RWPE2 (cell line): ENCODE data around the gene ZBTB46.

Experiments used
- ATAC-seq: fragments of 200-7000 bp; cut with Tn5 transposase; 3 replicates; pipeline ENCODE4 v1.9.1; 2021; ENCODE audit warnings: low read depth
- DNase-seq: peaks from one replicate; pipeline ENCODE4 v3.0.0-alpha.2; 2020; ENCODE audit warnings: low spot score
- H3K27ac ChIP-seq: fragments of 450-650 bp; 2 replicates; pipeline ENCODE4 v1.5.1; 2017; ENCODE audit warnings: mild to moderate bottlenecking; ENCODE audit not compliant: poor library complexity, severe bottlenecking
- H3K27me3 ChIP-seq: fragments of 250-450 bp; sonication (Bioruptor Pico); 2 replicates; pipeline ENCODE4 v1.5.1; 2021; ENCODE audit warnings: mild to moderate bottlenecking, moderate library complexity; ENCODE audit not compliant: insufficient read depth, poor library complexity, severe bottlenecking
- H3K36me3 ChIP-seq: fragments of 250-450 bp; sonication (Bioruptor Pico); 2 replicates; pipeline ENCODE4 v1.5.1; 2020; ENCODE audit warnings: low read depth, mild to moderate bottlenecking, moderate library complexity
- H3K4me1 ChIP-seq: fragments of 250-450 bp; sonication (Bioruptor Pico); 2 replicates; pipeline ENCODE4 v1.5.1; 2021; ENCODE audit warnings: mild to moderate bottlenecking, moderate library complexity; ENCODE audit not compliant: insufficient read depth, poor library complexity, severe bottlenecking
- H3K4me3 ChIP-seq: fragments of 250-450 bp; sonication (Bioruptor Pico); 2 replicates; pipeline ENCODE4 v1.5.1; 2021; ENCODE audit warnings: mild to moderate bottlenecking, moderate library complexity; ENCODE audit not compliant: severe bottlenecking
- H3K9me3 ChIP-seq: fragments of 250-450 bp; sonication (Bioruptor Pico); 2 replicates; pipeline ENCODE4 v1.5.1; 2021; ENCODE audit warnings: mild to moderate bottlenecking, moderate library complexity; ENCODE audit not compliant: severe bottlenecking
- CTCF ChIP-seq: fragments of 450-650 bp; IDR thresholded peaks from one replicate; pipeline ENCODE4 v1.5.1; 2017; ENCODE audit warnings: mild to moderate bottlenecking, moderate library complexity; ENCODE audit not compliant: poor library complexity, severe bottlenecking

ZBTB46 gene

GRCh38 chr20:63696306-63696627 is 134.8 kb downstream of the ZBTB46 start:
- no peak for TF ChIP-seq CTCF
- Histone ChIP-seq H3K4me1 (peaks cover 32% of the 10 kb centered on the region), H3K36me3 (peaks cover 49% of the 10 kb centered on the region), H3K4me3 (peak overlapping the region; percentile 44), H3K9me3 (no peaks in the 10 kb centered on the region), H3K27ac (peak overlapping the region; percentile 96), H3K27me3 (no peaks in the 10 kb centered on the region)
- ATAC-seq (peak; percentile 48), DNase-seq (peak; percentile 99)

GRCh38 chr20:63695424-63696305 is 135.4 kb downstream of the ZBTB46 start:
- Histone ChIP-seq H3K27ac (peak overlapping the region; percentile 96), H3K27me3 (no peaks in the 10 kb centered on the region), H3K4me3 (no peak overlapping the region), H3K4me1 (peaks cover 32% of the 10 kb centered on the region), H3K36me3 (peaks cover 49% of the 10 kb centered on the region), H3K9me3 (no peaks in the 10 kb centered on the region)
- no peak for TF ChIP-seq CTCF
- no peak for DNase-seq
- ATAC-seq = no peak

- no peaks in the 10 kb centered on the region for H3K27me3 ChIP-seq
- no peak for TF ChIP-seq CTCF
- peak overlapping the region; percentile 96 for H3K27ac ChIP-seq
- no peak overlapping the region for H3K4me3 ChIP-seq
- ATAC-seq (no peak), DNase-seq (peak; percentile 88)
- no peaks in the 10 kb centered on the region for H3K9me3 ChIP-seq
- peaks cover 41% of the 10 kb centered on the region for H3K36me3 ChIP-seq
- H3K4me1 ChIP-seq = peaks cover 29% of the 10 kb centered on the region
Observed at GRCh38 chr20:63694584-63695423, 136.3 kb downstream of the ZBTB46 start.

- H3K36me3 ChIP-seq = peaks cover 36% of the 10 kb centered on the region
- H3K4me3 ChIP-seq = no peak overlapping the region
- no peak for TF ChIP-seq CTCF
- ATAC-seq (no peak), DNase-seq (peak; percentile 83)
- no peaks in the 10 kb centered on the region for H3K9me3 ChIP-seq
- H3K27ac ChIP-seq = no peak overlapping the region
- H3K27me3 ChIP-seq = no peaks in the 10 kb centered on the region
- peaks cover 21% of the 10 kb centered on the region for H3K4me1 ChIP-seq
Observed at GRCh38 chr20:63693733-63694583, 137.1 kb downstream of the ZBTB46 start.
